ENCODE data around the gene GALNT2.

- TF ChIP-seq CTCF (IDR thresholded peaks at IDR 0.05) (no peak), EZH2 (IDR thresholded peaks at IDR 0.05; ENCODE audit: borderline replicate concordance, insufficient read depth, low read depth, low read length, poor library complexity, severe bottlenecking) (no peak)
These were observed 256.0 kb downstream of the GALNT2 start for GRCh38 chr1:230322967-230323547.
